Neuronal stem cell (in vitro differentiated cells): ENCODE results near the gene HNRNPK.
A peak's percentile ranks its signal among the peaks of the same experiment; 100 is the strongest.

Source experiments
- DNase-seq: peaks from one replicate; pipeline ENCODE4 v3.0.0-alpha.2; 2013; ENCODE audit warnings: low spot score
- H2AFZ ChIP-seq: one replicate; pipeline ENCODE4 v1.6.1; 2013; ENCODE audit warnings: mild to moderate bottlenecking, low read length, inconsistent platforms
- H2AK5ac ChIP-seq: 2 replicates; pipeline ENCODE4 v1.6.1; 2013; ENCODE audit warnings: low read depth, mild to moderate bottlenecking, inconsistent platforms, low read length, moderate library complexity, mixed read lengths
- H2BK120ac ChIP-seq: 2 replicates; pipeline ENCODE4 v1.6.1; 2013; ENCODE audit warnings: low read depth, mild to moderate bottlenecking, inconsistent platforms, low read length, moderate library complexity, mixed read lengths
- H2BK12ac ChIP-seq: one replicate; pipeline ENCODE4 v1.6.1; 2013; ENCODE audit warnings: low read length, inconsistent platforms
- H2BK15ac ChIP-seq: 2 replicates; pipeline ENCODE4 v1.6.1; 2013; ENCODE audit warnings: mild to moderate bottlenecking, low read length, inconsistent platforms, mixed read lengths
- H2BK5ac ChIP-seq: one replicate; pipeline ENCODE4 v1.6.1; 2013; ENCODE audit warnings: inconsistent platforms, mild to moderate bottlenecking, low read length, moderate library complexity
- H3K14ac ChIP-seq: one replicate; pipeline ENCODE4 v1.6.1; 2013; ENCODE audit warnings: low read length, inconsistent platforms
- H3K18ac ChIP-seq: 2 replicates; pipeline ENCODE4 v1.6.1; 2013; ENCODE audit warnings: low read length, inconsistent platforms
- H3K23ac ChIP-seq: 2 replicates; pipeline ENCODE4 v1.6.1; 2013; ENCODE audit warnings: low read depth, mild to moderate bottlenecking, mixed read lengths, low read length, inconsistent platforms; ENCODE audit not compliant: poor library complexity
- H3K27ac ChIP-seq: replicated peaks from 3 replicates; pipeline ENCODE4 v1.5.1; 2013; ENCODE audit warnings: low read length, inconsistent platforms
- H3K27me3 ChIP-seq, 3 experiments: 2 replicates each; pipeline ENCODE4 v1.6.1; 2013; ENCODE audit warnings: low read length in 3 of 3, mild to moderate bottlenecking in 2 of 3, inconsistent platforms in 1 of 3, low read depth in 1 of 3, mixed read lengths in 1 of 3, moderate library complexity in 1 of 3; ENCODE audit not compliant: control insufficient read depth in 3 of 3, insufficient read depth in 3 of 3
- H3K36me3 ChIP-seq, 2 donors: replicated peaks in 1 of 2; 2 replicates each; pipeline ENCODE4 v1.6.1; 2013; ENCODE audit warnings: low read length in 2 of 2; ENCODE audit not compliant: control insufficient read depth in 2 of 2, insufficient read depth in 2 of 2
- H3K4ac ChIP-seq: 2 replicates; pipeline ENCODE4 v1.6.1; 2013; ENCODE audit warnings: inconsistent platforms, mild to moderate bottlenecking, low read length, moderate library complexity
- H3K4me1 ChIP-seq, 2 donors: 1 replicate in 1 of 2; 2 replicates in 1 of 2; pipeline ENCODE4 v1.6.1; 2013; ENCODE audit warnings: low read length in 2 of 2, low read depth in 1 of 2; ENCODE audit not compliant: control insufficient read depth in 2 of 2, insufficient read depth in 1 of 2
- H3K4me2 ChIP-seq: one replicate; pipeline ENCODE4 v1.6.1; 2013; ENCODE audit warnings: mild to moderate bottlenecking, low read length, inconsistent platforms; ENCODE audit not compliant: insufficient read depth, poor library complexity, severe bottlenecking
- H3K4me3 ChIP-seq, 2 donors: 2 replicates each; pipeline ENCODE4 v1.5.1; 2013; ENCODE audit warnings: low read length in 2 of 2, mild to moderate bottlenecking in 2 of 2, inconsistent platforms in 1 of 2, moderate library complexity in 1 of 2
- H3K79me1 ChIP-seq: one replicate; pipeline ENCODE4 v1.6.1; 2013; ENCODE audit warnings: low read depth, mild to moderate bottlenecking, inconsistent platforms, low read length, moderate library complexity
- H3K9ac ChIP-seq: one replicate; pipeline ENCODE4 v1.6.1; 2013; ENCODE audit warnings: mild to moderate bottlenecking, low read depth, low read length, inconsistent platforms; ENCODE audit not compliant: poor library complexity
- H3K9me3 ChIP-seq, 2 donors: replicated peaks in 1 of 2; 2 replicates each; pipeline versions ENCODE3 to v1.6.1; 2013; ENCODE audit warnings: low read length in 2 of 2, mild to moderate bottlenecking in 2 of 2, inconsistent platforms in 1 of 2, low read depth in 1 of 2, mixed read lengths in 1 of 2, moderate library complexity in 1 of 2; ENCODE audit not compliant: control insufficient read depth in 2 of 2, insufficient read depth in 1 of 2
- H4K8ac ChIP-seq: one replicate; pipeline ENCODE4 v1.6.1; 2013; ENCODE audit warnings: low read depth, mild to moderate bottlenecking, inconsistent platforms, low read length, moderate library complexity
- H4K91ac ChIP-seq: one replicate; pipeline ENCODE4 v1.6.1; 2013; ENCODE audit warnings: low read length, low read depth, mild to moderate bottlenecking, inconsistent platforms; ENCODE audit not compliant: poor library complexity
- WGBS, 2 donors: extraction: QIAGEN DNeasy Blood & Tissue Kit; methylation state at CpG; one replicate each; pipeline ENCODE4 v1.1.7; 2013; ENCODE audit warnings: missing lambda C conversion rate in 2 of 2, mixed read lengths in 1 of 2; ENCODE audit not compliant: insufficient read length in 2 of 2, insufficient replicate concordance in 1 of 2; ENCODE audit errors: extremely low coverage in 2 of 2; 5-methylcytosine and 5-hydroxymethylcytosine counted together

The HNRNPK gene

DNA sequence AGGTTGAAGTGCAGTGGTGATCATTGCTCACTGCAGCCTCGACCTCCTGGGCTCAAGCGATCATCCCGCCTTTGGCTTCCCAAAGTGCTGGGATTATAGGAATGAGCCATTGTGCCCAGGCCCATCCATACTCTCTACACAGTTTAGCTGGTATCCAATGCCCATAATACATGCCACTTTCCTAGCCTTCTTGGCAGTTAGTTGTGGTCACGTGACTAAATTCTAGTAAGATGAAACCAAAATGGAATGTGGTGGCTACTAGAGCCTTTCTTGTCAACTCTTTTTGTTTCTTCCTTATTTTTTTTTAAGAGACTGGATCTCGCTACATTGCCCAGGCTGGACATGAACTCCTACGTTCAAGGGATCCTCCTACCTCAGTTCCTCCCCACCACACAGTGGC is 43.5 kb downstream of the HNRNPK start:
- Histone ChIP-seq H3K4me1 (peaks cover 2 to 7% of the 10 kb centered on the region in 2 donors), H3K4me2 (no peak overlapping the region), H3K27me3 (no peaks in the 10 kb centered on the region), H2AK5ac (peak overlapping the region; percentile 27), H3K36me3 (no peaks in the 10 kb centered on the region), H2BK120ac (no peak overlapping the region), H3K23ac (no peak overlapping the region), H3K79me1 (no peaks in the 10 kb centered on the region), H4K91ac (no peak overlapping the region), H2BK5ac (no peak overlapping the region), H4K8ac (no peak overlapping the region), H3K27ac (no peak overlapping the region), H2BK15ac (peak overlapping the region; percentile 1), H3K9me3 (no peaks in the 10 kb centered on the region), H3K4me3 (no peak overlapping the region), H2BK12ac (no peak overlapping the region), H3K9ac (no peak overlapping the region), H3K18ac (no peak overlapping the region), H3K14ac (no peak overlapping the region), H2AFZ (no peak overlapping the region), H3K4ac (no peak overlapping the region)
- no CpG with 5 or more reads among the region's 6 CpGs for WGBS, 2 donors
- no peak for DNase-seq

DNA sequence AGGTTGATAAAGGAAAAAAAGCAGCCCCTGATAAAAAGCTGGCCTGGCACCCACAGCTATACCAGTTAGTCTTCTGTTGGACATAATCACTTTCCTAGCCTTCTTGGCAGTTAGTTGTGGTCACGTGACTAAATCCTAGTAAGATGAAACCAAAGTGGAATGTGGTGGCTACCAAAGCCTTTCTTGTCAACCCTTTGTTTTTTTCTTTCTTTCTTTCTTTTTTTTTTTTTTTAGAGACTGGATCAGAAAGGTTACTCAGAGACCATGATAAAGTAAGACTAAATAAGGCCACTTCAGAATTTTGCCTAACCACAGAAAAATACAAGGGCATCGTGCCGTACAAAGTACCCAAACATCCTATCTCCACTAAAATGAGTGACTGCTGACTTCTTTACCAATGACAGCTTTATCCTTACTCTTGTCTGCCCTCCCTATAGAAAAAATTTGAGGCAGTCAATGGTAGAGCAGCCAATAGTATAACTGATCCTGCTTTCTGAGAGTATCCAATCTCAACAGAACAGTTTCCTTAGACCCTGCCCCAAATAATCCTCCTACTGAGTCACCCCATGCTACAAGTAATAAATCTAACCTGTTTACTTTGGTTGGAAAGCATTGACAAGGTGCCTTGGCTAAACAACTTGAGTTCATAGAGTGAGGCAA is 44.6 kb downstream of the HNRNPK start:
- Histone ChIP-seq H3K23ac (no peak overlapping the region), H2BK5ac (no peak overlapping the region), H3K36me3 (no peaks in the 10 kb centered on the region), H3K27me3 (no peaks in the 10 kb centered on the region), H4K8ac (no peak overlapping the region), H2AK5ac (no peak overlapping the region), H3K4me3 (no peak overlapping the region), H3K14ac (no peak overlapping the region), H2BK120ac (no peak overlapping the region), H2BK12ac (no peak overlapping the region), H3K9me3 (no peaks in the 10 kb centered on the region), H3K4me1 (peaks cover 2 to 7% of the 10 kb centered on the region in 2 donors), H3K27ac (peak overlapping the region; percentile 34), H3K4me2 (no peak overlapping the region), H3K9ac (no peak overlapping the region), H3K4ac (no peak overlapping the region), H2BK15ac (no peak overlapping the region), H3K79me1 (no peaks in the 10 kb centered on the region), H3K18ac (no peak overlapping the region), H4K91ac (no peak overlapping the region), H2AFZ (no peak overlapping the region)
- no CpG with 5 or more reads among the region's 3 CpGs for WGBS, 2 donors
- DNase-seq, result peak; percentile 43

DNA sequence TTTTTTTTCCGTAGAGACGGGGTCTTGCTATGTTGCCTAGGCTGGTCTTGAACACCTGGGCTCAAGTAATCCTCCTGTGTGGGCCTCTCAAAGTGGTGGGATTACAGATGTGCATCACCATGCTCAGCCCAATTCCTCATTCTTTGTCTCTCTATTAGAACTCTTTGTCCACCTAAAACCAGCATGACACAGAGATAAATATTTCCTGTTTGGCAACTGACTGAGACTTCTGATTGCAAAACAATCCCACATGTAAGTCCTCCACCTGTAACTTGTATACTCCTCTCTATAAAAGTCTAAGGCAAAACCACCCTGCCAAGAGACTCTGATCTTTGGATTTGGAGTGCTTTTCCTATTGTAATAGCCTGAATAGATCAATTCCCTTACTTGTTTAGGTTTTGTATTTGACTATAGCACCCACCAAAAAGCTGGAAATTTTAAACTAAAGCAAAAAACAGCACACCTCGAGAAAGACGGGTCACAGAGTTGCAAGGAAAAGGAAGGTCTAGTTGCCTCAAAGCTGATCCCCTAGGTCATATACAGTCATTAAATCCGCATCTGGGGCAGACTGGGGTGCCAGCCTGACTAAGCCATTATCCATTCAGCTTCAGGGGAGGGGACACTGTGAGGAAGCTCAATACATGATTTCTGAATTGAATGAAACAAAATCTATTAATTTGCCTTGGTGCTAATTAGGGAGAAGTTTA is 45.3 kb downstream of the HNRNPK start:
- no peak overlapping the region for H3K14ac ChIP-seq
- no peak overlapping the region for H2AK5ac ChIP-seq
- no peak overlapping the region for H3K4ac ChIP-seq
- H3K18ac ChIP-seq, result no peak overlapping the region
- H4K91ac ChIP-seq, result no peak overlapping the region
- H3K4me1 ChIP-seq, result peaks cover 2 to 7% of the 10 kb centered on the region in 2 donors
- peak overlapping the region; percentile 34 for H3K27ac ChIP-seq
- H2BK15ac ChIP-seq, result no peak overlapping the region
- DNase-seq, result no peak
- H4K8ac ChIP-seq, result no peak overlapping the region
- no peak overlapping the region for H2BK5ac ChIP-seq
- H3K9ac ChIP-seq, result no peak overlapping the region
- H3K79me1 ChIP-seq, result no peaks in the 10 kb centered on the region
- H3K9me3 ChIP-seq, result no peaks in the 10 kb centered on the region
- H2BK120ac ChIP-seq, result no peak overlapping the region
- no peaks in the 10 kb centered on the region for H3K27me3 ChIP-seq
- no peak overlapping the region for H3K23ac ChIP-seq
- no peaks in the 10 kb centered on the region for H3K36me3 ChIP-seq
- no peak overlapping the region for H3K4me3 ChIP-seq
- no CpG with 5 or more reads among the region's 5 CpGs for WGBS, 2 donors
- no peak overlapping the region for H3K4me2 ChIP-seq
- H2BK12ac ChIP-seq, result no peak overlapping the region
- no peak overlapping the region for H2AFZ ChIP-seq

DNA sequence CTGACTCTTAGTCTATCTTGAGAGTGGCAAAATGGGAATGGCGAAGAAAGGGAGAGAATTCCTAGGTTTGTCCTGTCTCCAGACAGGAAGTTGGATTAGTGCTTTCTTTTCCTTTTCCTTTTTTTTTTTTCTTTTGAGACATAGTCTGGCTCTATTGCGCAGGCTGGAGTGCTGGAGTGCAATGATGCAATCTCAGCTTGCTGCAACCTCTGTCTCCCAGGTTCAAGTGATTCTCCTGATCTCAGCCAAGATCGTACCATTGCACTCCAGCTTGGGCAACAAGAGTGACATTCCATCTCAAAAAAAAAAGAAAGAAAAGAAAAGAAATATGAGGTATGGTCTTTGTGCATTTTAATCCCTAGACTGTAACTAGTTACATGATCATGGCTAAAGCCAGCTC is 46.2 kb downstream of the HNRNPK start:
- Histone ChIP-seq H2BK12ac (no peak overlapping the region), H3K9me3 (no peaks in the 10 kb centered on the region), H3K4me1 (peaks cover 2 to 7% of the 10 kb centered on the region in 2 donors), H3K23ac (no peak overlapping the region), H2AFZ (no peak overlapping the region), H3K14ac (no peak overlapping the region), H3K79me1 (no peaks in the 10 kb centered on the region), H3K9ac (no peak overlapping the region), H2BK5ac (no peak overlapping the region), H2AK5ac (no peak overlapping the region), H3K4me3 (no peak overlapping the region), H2BK15ac (no peak overlapping the region), H2BK120ac (no peak overlapping the region), H3K18ac (no peak overlapping the region), H3K36me3 (no peaks in the 10 kb centered on the region), H3K4ac (no peak overlapping the region), H4K8ac (no peak overlapping the region), H3K4me2 (no peak overlapping the region), H4K91ac (no peak overlapping the region), H3K27me3 (no peaks in the 10 kb centered on the region), H3K27ac (no peak overlapping the region)
- no CpG with 5 or more reads among the region's 3 CpGs for WGBS, 2 donors
- no peak for DNase-seq
